ENCODE data around the gene SMCHD1.
"Not testable (repeated sequence)": the region's sequence is repeated elsewhere in the genome, so short reads cannot be mapped to it uniquely, and the experiment has no call there.

Gene SMCHD1

GRCh38 chr18:2805970-2806943, 150.7 kb downstream of the SMCHD1 start:
- H3K27ac ChIP-seq (ENCODE audit: low read depth, low read length): no peak overlapping the region
- no peak overlapping the region for H3K9ac ChIP-seq (ENCODE audit: low read depth in 1 of 2, low read length in 2 of 2)
- no peaks in the 10 kb centered on the region for H3K4me1 ChIP-seq (ENCODE audit: control insufficient read depth in 1 of 2, insufficient read depth in 2 of 2, low read length in 2 of 2)
- peaks cover 4 to 19% of the 10 kb centered on the region in 2 donors for H3K36me3 ChIP-seq (ENCODE audit: control insufficient read depth in 1 of 2, insufficient read depth in 2 of 2, low read length in 2 of 2)
- H3K27me3 ChIP-seq (ENCODE audit: control insufficient read depth in 1 of 2, insufficient read depth in 2 of 2, low read length in 2 of 2): no peaks in the 10 kb centered on the region
- no peak overlapping the region for H3K4me3 ChIP-seq (ENCODE audit: low read depth in 1 of 2, low read length in 2 of 2)
- H3K9me3 ChIP-seq (ENCODE audit: control insufficient read depth in 1 of 2, low read length in 2 of 2): peaks cover 0 to 2% of the 10 kb centered on the region in 2 donors

- not testable (repeated sequence) for H3K9me3 ChIP-seq (ENCODE audit: control insufficient read depth in 1 of 2, low read length in 2 of 2); H3K4me3 ChIP-seq (ENCODE audit: low read depth in 1 of 2, low read length in 2 of 2); H3K4me1 ChIP-seq (ENCODE audit: control insufficient read depth in 1 of 2, insufficient read depth in 2 of 2, low read length in 2 of 2); H3K36me3 ChIP-seq (ENCODE audit: control insufficient read depth in 1 of 2, insufficient read depth in 2 of 2, low read length in 2 of 2); H3K27ac ChIP-seq (ENCODE audit: low read depth, low read length); H3K27me3 ChIP-seq (ENCODE audit: control insufficient read depth in 1 of 2, insufficient read depth in 2 of 2, low read length in 2 of 2); H3K9ac ChIP-seq (ENCODE audit: low read depth in 1 of 2, low read length in 2 of 2)
These were observed 153.1 kb downstream of the SMCHD1 start for GRCh38 chr18:2808640-2809039.

- H3K9me3 ChIP-seq (ENCODE audit: control insufficient read depth in 1 of 2, low read length in 2 of 2); H3K27ac ChIP-seq (ENCODE audit: low read depth, low read length); H3K4me1 ChIP-seq (ENCODE audit: control insufficient read depth in 1 of 2, insufficient read depth in 2 of 2, low read length in 2 of 2); H3K36me3 ChIP-seq (ENCODE audit: control insufficient read depth in 1 of 2, insufficient read depth in 2 of 2, low read length in 2 of 2); H3K27me3 ChIP-seq (ENCODE audit: control insufficient read depth in 1 of 2, insufficient read depth in 2 of 2, low read length in 2 of 2); H3K4me3 ChIP-seq (ENCODE audit: low read depth in 1 of 2, low read length in 2 of 2); H3K9ac ChIP-seq (ENCODE audit: low read depth in 1 of 2, low read length in 2 of 2): not testable (repeated sequence)
These were observed 154.2 kb downstream of the SMCHD1 start for GRCh38 chr18:2809666-2810183.

- Histone ChIP-seq H3K36me3 (ENCODE audit: control insufficient read depth in 1 of 2, insufficient read depth in 2 of 2, low read length in 2 of 2) (no peaks in the 10 kb centered on the region), H3K27me3 (ENCODE audit: control insufficient read depth in 1 of 2, insufficient read depth in 2 of 2, low read length in 2 of 2) (no peaks in the 10 kb centered on the region), H3K4me1 (ENCODE audit: control insufficient read depth in 1 of 2, insufficient read depth in 2 of 2, low read length in 2 of 2) (no peaks in the 10 kb centered on the region), H3K9me3 (ENCODE audit: control insufficient read depth in 1 of 2, low read length in 2 of 2) (peaks cover 0 to 5% of the 10 kb centered on the region in 2 donors), H3K9ac (ENCODE audit: low read depth in 1 of 2, low read length in 2 of 2) (no peak overlapping the region), H3K27ac (ENCODE audit: low read depth, low read length) (no peak overlapping the region), H3K4me3 (ENCODE audit: low read depth in 1 of 2, low read length in 2 of 2) (no peak overlapping the region)
These were observed 155.9 kb downstream of the SMCHD1 start for GRCh38 chr18:2811416-2811815.

GRCh38 chr18:2814928-2815327, 159.4 kb downstream of the SMCHD1 start:
- peaks cover 0 to 3% of the 10 kb centered on the region in 2 donors for H3K9me3 ChIP-seq (ENCODE audit: control insufficient read depth in 1 of 2, low read length in 2 of 2)
- no peaks in the 10 kb centered on the region for H3K4me1 ChIP-seq (ENCODE audit: control insufficient read depth in 1 of 2, insufficient read depth in 2 of 2, low read length in 2 of 2)
- no peak overlapping the region for H3K9ac ChIP-seq (ENCODE audit: low read depth in 1 of 2, low read length in 2 of 2)
- H3K27me3 ChIP-seq (ENCODE audit: control insufficient read depth in 1 of 2, insufficient read depth in 2 of 2, low read length in 2 of 2): no peaks in the 10 kb centered on the region
- no peak overlapping the region for H3K4me3 ChIP-seq (ENCODE audit: low read depth in 1 of 2, low read length in 2 of 2)
- no peaks in the 10 kb centered on the region for H3K36me3 ChIP-seq (ENCODE audit: control insufficient read depth in 1 of 2, insufficient read depth in 2 of 2, low read length in 2 of 2)
- H3K27ac ChIP-seq (ENCODE audit: low read depth, low read length): no peak overlapping the region

- H3K27ac ChIP-seq (ENCODE audit: low read depth, low read length): no peak overlapping the region
- H3K4me1 ChIP-seq (ENCODE audit: control insufficient read depth in 1 of 2, insufficient read depth in 2 of 2, low read length in 2 of 2): no peaks in the 10 kb centered on the region
- H3K9ac ChIP-seq (ENCODE audit: low read depth in 1 of 2, low read length in 2 of 2): no peak overlapping the region
- no peaks in the 10 kb centered on the region for H3K36me3 ChIP-seq (ENCODE audit: control insufficient read depth in 1 of 2, insufficient read depth in 2 of 2, low read length in 2 of 2)
- no peaks in the 10 kb centered on the region for H3K27me3 ChIP-seq (ENCODE audit: control insufficient read depth in 1 of 2, insufficient read depth in 2 of 2, low read length in 2 of 2)
- H3K4me3 ChIP-seq (ENCODE audit: low read depth in 1 of 2, low read length in 2 of 2): no peak overlapping the region
- no peaks in the 10 kb centered on the region for H3K9me3 ChIP-seq (ENCODE audit: control insufficient read depth in 1 of 2, low read length in 2 of 2)
These were observed 162.8 kb downstream of the SMCHD1 start for GRCh38 chr18:2818281-2818680.

GRCh38 chr18:2821695-2822094, 166.2 kb downstream of the SMCHD1 start:
- H3K36me3 ChIP-seq (ENCODE audit: control insufficient read depth in 1 of 2, insufficient read depth in 2 of 2, low read length in 2 of 2): no peaks in the 10 kb centered on the region
- no peaks in the 10 kb centered on the region for H3K9me3 ChIP-seq (ENCODE audit: control insufficient read depth in 1 of 2, low read length in 2 of 2)
- no peaks in the 10 kb centered on the region for H3K27me3 ChIP-seq (ENCODE audit: control insufficient read depth in 1 of 2, insufficient read depth in 2 of 2, low read length in 2 of 2)
- no peak overlapping the region for H3K9ac ChIP-seq (ENCODE audit: low read depth in 1 of 2, low read length in 2 of 2)
- H3K4me3 ChIP-seq (ENCODE audit: low read depth in 1 of 2, low read length in 2 of 2): no peak overlapping the region
- H3K4me1 ChIP-seq (ENCODE audit: control insufficient read depth in 1 of 2, insufficient read depth in 2 of 2, low read length in 2 of 2): no peaks in the 10 kb centered on the region
- no peak overlapping the region for H3K27ac ChIP-seq (ENCODE audit: low read depth, low read length)

GRCh38 chr18:2822213-2822921, 166.8 kb downstream of the SMCHD1 start:
- Histone ChIP-seq H3K9ac (ENCODE audit: low read depth in 1 of 2, low read length in 2 of 2) (no peak overlapping the region), H3K27ac (ENCODE audit: low read depth, low read length) (no peak overlapping the region), H3K4me1 (ENCODE audit: control insufficient read depth in 1 of 2, insufficient read depth in 2 of 2, low read length in 2 of 2) (no peaks in the 10 kb centered on the region), H3K4me3 (ENCODE audit: low read depth in 1 of 2, low read length in 2 of 2) (no peak overlapping the region), H3K27me3 (ENCODE audit: control insufficient read depth in 1 of 2, insufficient read depth in 2 of 2, low read length in 2 of 2) (no peaks in the 10 kb centered on the region), H3K36me3 (ENCODE audit: control insufficient read depth in 1 of 2, insufficient read depth in 2 of 2, low read length in 2 of 2) (no peaks in the 10 kb centered on the region), H3K9me3 (ENCODE audit: control insufficient read depth in 1 of 2, low read length in 2 of 2) (no peaks in the 10 kb centered on the region)

- Histone ChIP-seq H3K9me3 (ENCODE audit: control insufficient read depth in 1 of 2, low read length in 2 of 2) (no peaks in the 10 kb centered on the region), H3K4me1 (ENCODE audit: control insufficient read depth in 1 of 2, insufficient read depth in 2 of 2, low read length in 2 of 2) (no peaks in the 10 kb centered on the region), H3K27me3 (ENCODE audit: control insufficient read depth in 1 of 2, insufficient read depth in 2 of 2, low read length in 2 of 2) (no peaks in the 10 kb centered on the region), H3K4me3 (ENCODE audit: low read depth in 1 of 2, low read length in 2 of 2) (no peak overlapping the region), H3K9ac (ENCODE audit: low read depth in 1 of 2, low read length in 2 of 2) (no peak overlapping the region), H3K36me3 (ENCODE audit: control insufficient read depth in 1 of 2, insufficient read depth in 2 of 2, low read length in 2 of 2) (no peaks in the 10 kb centered on the region), H3K27ac (ENCODE audit: low read depth, low read length) (no peak overlapping the region)
These were observed 167.7 kb downstream of the SMCHD1 start for GRCh38 chr18:2823202-2823601.

GRCh38 chr18:2823966-2824365, 168.4 kb downstream of the SMCHD1 start:
- Histone ChIP-seq H3K4me3 (ENCODE audit: low read depth in 1 of 2, low read length in 2 of 2) (no peak overlapping the region), H3K27ac (ENCODE audit: low read depth, low read length) (no peak overlapping the region), H3K27me3 (ENCODE audit: control insufficient read depth in 1 of 2, insufficient read depth in 2 of 2, low read length in 2 of 2) (no peaks in the 10 kb centered on the region), H3K4me1 (ENCODE audit: control insufficient read depth in 1 of 2, insufficient read depth in 2 of 2, low read length in 2 of 2) (no peaks in the 10 kb centered on the region), H3K9me3 (ENCODE audit: control insufficient read depth in 1 of 2, low read length in 2 of 2) (no peaks in the 10 kb centered on the region), H3K9ac (ENCODE audit: low read depth in 1 of 2, low read length in 2 of 2) (no peak overlapping the region), H3K36me3 (ENCODE audit: control insufficient read depth in 1 of 2, insufficient read depth in 2 of 2, low read length in 2 of 2) (no peaks in the 10 kb centered on the region)

Data from duodenal mucosa (tissue), 2 donors.